Neural cell (in vitro differentiated cells): ENCODE data around the gene OSBPL5. TPM values are rescaled to one million over a fixed set of nuclear protein-coding genes. Genes with fewer than 3 reads are reported as not detected.
A peak's percentile ranks its signal among the peaks of the same experiment; 100 is the strongest.

ENCODE experiments used
- H2AFZ ChIP-seq: fragments of 200-600, 300-800 bp; sonication (generic), shearing (Covaris generic); 2 replicates; pipeline ENCODE4 v1.6.0; 2014; ENCODE audit warnings: low read depth, mild to moderate bottlenecking, antibody characterized with exemption, low read length, moderate library complexity
- H3F3A ChIP-seq: fragments of 200-600 bp; shearing (Covaris generic); 2 replicates; pipeline ENCODE4 v1.6.1; 2016; ENCODE audit warnings: mild to moderate bottlenecking, moderate library complexity, mixed read lengths, antibody characterized with exemption, low read length; ENCODE audit not compliant: insufficient read depth, poor library complexity, severe bottlenecking
- H3K27ac ChIP-seq: fragments of 200-600, 300-800 bp; sonication (generic), shearing (Covaris generic); 2 replicates; pipeline ENCODE4 v1.5.1; 2014; ENCODE audit warnings: mild to moderate bottlenecking, low read length, moderate library complexity
- H3K27me3 ChIP-seq: fragments of 300-800, 200-600 bp; sonication (generic), shearing (Covaris generic); 2 replicates; pipeline ENCODE4 v1.6.0; 2014; ENCODE audit warnings: mild to moderate bottlenecking, low read depth, low read length, moderate library complexity; ENCODE audit not compliant: insufficient read depth
- H3K36me3 ChIP-seq: fragments of 300-800, 200-600 bp; sonication (generic), shearing (Covaris generic); 2 replicates; pipeline ENCODE4 v1.5.1; 2014; ENCODE audit warnings: mild to moderate bottlenecking, antibody characterized with exemption, low read length, moderate library complexity; ENCODE audit not compliant: insufficient read depth
- H3K4me2 ChIP-seq: fragments of 300-800, 200-600 bp; sonication (generic), shearing (Covaris generic); 2 replicates; pipeline ENCODE4 v1.6.0; 2014; ENCODE audit warnings: mild to moderate bottlenecking, low read length
- H3K4me3 ChIP-seq: fragments of 300-800, 200-600 bp; sonication (generic), shearing (Covaris generic); 2 replicates; pipeline ENCODE4 v1.5.1; 2014; ENCODE audit warnings: mild to moderate bottlenecking, low read length, moderate library complexity
- H3K79me2 ChIP-seq: fragments of 200-600 bp; shearing (Covaris generic); replicated peaks from 2 replicates; pipeline ENCODE4 v1.6.0; 2014; ENCODE audit warnings: mild to moderate bottlenecking, low read length, moderate library complexity; ENCODE audit not compliant: insufficient read depth
- H3K9ac ChIP-seq: fragments of 300-800, 200-600 bp; sonication (generic), shearing (Covaris generic); 2 replicates; pipeline ENCODE4 v1.6.1; 2016; ENCODE audit warnings: mild to moderate bottlenecking, low read length, mixed read lengths
- H3K9me2 ChIP-seq: fragments of 200-600 bp; shearing (Covaris generic); 2 replicates; pipeline ENCODE4 v1.6.1; 2016; ENCODE audit warnings: mild to moderate bottlenecking, low read length, mixed read lengths; ENCODE audit not compliant: insufficient read depth
- H3K9me3 ChIP-seq: fragments of 200-600, 300-800 bp; sonication (generic), shearing (Covaris generic); 2 replicates; pipeline ENCODE4 v1.6.1; 2016; ENCODE audit warnings: mild to moderate bottlenecking, mixed run types, low read length, moderate library complexity, mixed read lengths
- H4K20me1 ChIP-seq: fragments of 200-600 bp; shearing (Covaris generic); 2 replicates; pipeline ENCODE4 v1.6.1; 2016; ENCODE audit warnings: mild to moderate bottlenecking, mixed run types; ENCODE audit not compliant: insufficient read depth
- EP300 ChIP-seq: fragments of 450-650 bp; conservative IDR thresholded peaks from 2 replicates; pipeline ENCODE4 v1.6.1; 2014; ENCODE audit warnings: antibody characterized with exemption, mild to moderate bottlenecking, moderate library complexity; ENCODE audit not compliant: poor library complexity, severe bottlenecking
- MXI1 ChIP-seq: fragments of 450-650 bp; conservative IDR thresholded peaks from 2 replicates; pipeline ENCODE4 v1.6.1; 2014; ENCODE audit warnings: antibody characterized with exemption, mild to moderate bottlenecking; ENCODE audit not compliant: poor library complexity, severe bottlenecking
- POLR2AphosphoS5 ChIP-seq: IDR thresholded peaks from 2 replicates; pipeline ENCODE4 v1.6.1; 2012
- RAD21 ChIP-seq: fragments of 450-650 bp; conservative IDR thresholded peaks from 2 replicates; pipeline ENCODE4 v1.6.1; 2014; ENCODE audit warnings: antibody characterized with exemption, mild to moderate bottlenecking, moderate library complexity
- REST ChIP-seq: IDR thresholded peaks from 2 replicates; pipeline ENCODE4 v1.6.1; 2012; ENCODE audit warnings: borderline replicate concordance
- SMC3 ChIP-seq: fragments of 450-650 bp; conservative IDR thresholded peaks from 2 replicates; pipeline ENCODE4 v1.6.1; 2014; ENCODE audit warnings: antibody characterized with exemption, mild to moderate bottlenecking, moderate library complexity; ENCODE audit not compliant: poor library complexity
- TAF1 ChIP-seq: IDR thresholded peaks from 2 replicates; pipeline ENCODE4 v1.6.1; 2012; ENCODE audit warnings: low read depth
- polyA plus RNA-seq: library from polyadenylated mRNA; depleted of rRNA; stranded (reverse); fragments of >200 nt; gene quantifications from 2 replicates; pipeline ENCODE4 v1.2.3, GENCODE V29; 2014

OSBPL5 gene
- polyA plus RNA-seq, 1 donor from 2014 or later, result 49.1 TPM

GRCh38 chr11:3096909-3097530, 68.1 kb downstream of the OSBPL5 start:
- Histone ChIP-seq H3K27me3 (no peaks in the 10 kb centered on the region), H3K4me3 (no peak overlapping the region), H3F3A (no peaks in the 10 kb centered on the region), H2AFZ (no peak overlapping the region), H3K9me3 (no peaks in the 10 kb centered on the region), H3K36me3 (no peaks in the 10 kb centered on the region), H4K20me1 (no peaks in the 10 kb centered on the region), H3K9ac (no peak overlapping the region), H3K4me2 (no peak overlapping the region), H3K79me2 (no peaks in the 10 kb centered on the region), H3K9me2 (no peaks in the 10 kb centered on the region), H3K27ac (no peak overlapping the region)
- no peak for TF ChIP-seq REST
- no peak for TF ChIP-seq SMC3
- no peak for TF ChIP-seq TAF1
- no peak for TF ChIP-seq EP300
- TF ChIP-seq RAD21, result no peak
- TF ChIP-seq POLR2AphosphoS5, result no peak

GRCh38 chr11:3095712-3096361, 69.3 kb downstream of the OSBPL5 start:
- H3K9me2 ChIP-seq, result no peaks in the 10 kb centered on the region
- no peak overlapping the region for H3K27ac ChIP-seq
- no peak for TF ChIP-seq MXI1
- TF ChIP-seq POLR2AphosphoS5, result peak; percentile 20
- TF ChIP-seq REST, result peak; percentile 45
- no peak overlapping the region for H2AFZ ChIP-seq
- no peak overlapping the region for H3K9ac ChIP-seq
- no peaks in the 10 kb centered on the region for H3F3A ChIP-seq
- H3K4me3 ChIP-seq, result no peak overlapping the region
- H3K4me2 ChIP-seq, result no peak overlapping the region
- no peaks in the 10 kb centered on the region for H3K27me3 ChIP-seq
- no peaks in the 10 kb centered on the region for H4K20me1 ChIP-seq
- H3K36me3 ChIP-seq, result no peaks in the 10 kb centered on the region
- H3K9me3 ChIP-seq, result no peaks in the 10 kb centered on the region
- no peaks in the 10 kb centered on the region for H3K79me2 ChIP-seq
